ENCODE data around the gene POU2F1.

- TF ChIP-seq EZH2 (IDR thresholded peaks at IDR 0.05) (no peak), POLR2AphosphoS5 (IDR thresholded peaks at IDR 0.05; ENCODE audit: borderline replicate concordance, low read depth, low read length) (no peak), FOXP2 (optimal IDR thresholded peaks at IDR 0.05; ENCODE audit: control extremely low read depth, extremely low read length, insufficient read depth) (no peak)
Observed at GRCh38 chr1:167450843-167451242, 230.2 kb downstream of the POU2F1 start.

Measured in SK-N-MC (cell line).